HG03064 (cell line): ENCODE data around the gene KRTCAP3.

Source experiments
- ATAC-seq: cut with Tn5 transposase; IDR thresholded peaks from one replicate; pipeline ENCODE4 v1.9.1; 2021; ENCODE audit warnings: low read depth; ENCODE audit not compliant: unreplicated experiment

Gene KRTCAP3

DNA sequence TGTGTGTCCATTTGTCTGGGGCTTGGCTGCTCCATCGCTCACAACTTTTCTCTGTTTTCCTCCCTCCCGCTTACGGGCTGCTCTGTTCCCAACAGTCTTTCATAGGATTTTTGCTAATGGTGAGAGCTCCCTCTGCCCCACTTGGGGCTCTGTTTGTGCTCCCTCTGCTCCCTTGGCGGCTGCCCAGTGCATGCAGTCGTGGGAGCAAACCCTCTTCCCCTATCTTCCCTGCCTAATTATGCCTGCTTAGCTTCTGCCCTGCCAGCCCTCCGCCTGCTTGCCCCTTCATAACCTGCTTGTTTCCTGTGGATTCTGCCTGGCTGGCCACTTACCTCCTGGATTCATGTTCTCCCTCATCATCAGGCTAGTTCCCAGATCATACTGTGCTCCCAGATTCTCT, 6.6 kb upstream of the KRTCAP3 start:
- ATAC-seq = no peak

- no peak for ATAC-seq
These were observed 805 bp upstream of the KRTCAP3 start for GRCh38 chr2:27441226-27441926.

DNA sequence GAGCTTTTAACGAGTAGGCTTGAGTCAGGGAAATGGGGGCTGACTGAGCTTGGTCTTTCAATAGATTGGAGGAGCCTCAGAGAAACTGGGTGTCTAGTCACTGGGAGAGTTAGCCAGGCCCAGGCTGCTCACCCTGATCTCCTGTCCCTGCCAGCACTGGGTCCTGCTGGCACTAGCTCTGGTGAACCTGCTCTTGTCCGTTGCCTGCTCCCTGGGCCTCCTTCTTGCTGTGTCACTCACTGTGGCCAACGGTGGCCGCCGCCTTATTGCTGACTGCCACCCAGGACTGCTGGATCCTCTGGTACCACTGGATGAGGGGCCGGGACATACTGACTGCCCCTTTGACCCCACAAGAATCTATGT, 720 bp downstream of the KRTCAP3 start:
- no peak for ATAC-seq

- ATAC-seq = no peak
These were observed 3.0 kb downstream of the KRTCAP3 start for GRCh38 chr2:27445155-27445554.

DNA sequence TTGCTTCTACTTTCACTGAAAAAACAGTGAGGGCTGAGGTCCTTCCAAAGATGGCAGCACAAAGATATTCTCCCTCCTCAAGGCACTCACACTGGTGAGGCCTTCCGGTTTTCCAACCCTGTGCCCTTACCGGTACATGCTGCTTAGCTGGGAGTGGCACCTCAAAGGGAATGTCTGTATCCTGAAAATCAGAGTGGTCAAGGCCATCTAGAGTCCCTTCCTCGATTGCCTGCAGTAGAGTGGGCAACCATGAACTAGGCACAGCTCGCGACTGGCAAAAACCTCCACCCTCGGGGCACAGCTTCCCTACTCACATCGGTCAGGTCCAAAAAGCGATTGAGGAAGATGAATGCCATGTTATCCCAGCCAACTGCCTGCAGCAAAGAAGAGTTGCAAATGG, 3.4 kb downstream of the KRTCAP3 start:
- ATAC-seq = no peak

DNA sequence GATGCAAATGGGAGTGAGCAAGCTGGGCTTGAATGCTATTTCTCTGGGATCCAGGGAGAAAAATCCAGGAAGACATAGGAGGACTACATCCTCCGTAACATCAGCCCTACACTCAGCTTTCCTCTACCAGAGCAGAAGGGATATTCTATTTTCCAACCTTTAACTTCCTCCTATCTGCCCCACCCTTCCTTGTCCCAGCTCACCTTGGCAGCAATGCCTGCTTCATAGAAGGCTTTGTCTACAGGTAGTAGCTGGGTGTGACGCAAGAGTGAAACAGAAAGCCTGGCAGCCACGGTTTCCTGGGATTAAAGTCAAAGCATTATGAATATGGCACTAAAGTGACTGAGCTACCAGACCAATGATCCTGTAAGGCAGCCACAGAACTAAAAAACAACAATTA, 3.9 kb downstream of the KRTCAP3 start:
- ATAC-seq = no peak

GRCh38 chr2:27448381-27448780, 6.2 kb downstream of the KRTCAP3 start:
- ATAC-seq = no peak

- ATAC-seq = no peak
These were observed 8.9 kb downstream of the KRTCAP3 start for GRCh38 chr2:27451095-27451494.

DNA sequence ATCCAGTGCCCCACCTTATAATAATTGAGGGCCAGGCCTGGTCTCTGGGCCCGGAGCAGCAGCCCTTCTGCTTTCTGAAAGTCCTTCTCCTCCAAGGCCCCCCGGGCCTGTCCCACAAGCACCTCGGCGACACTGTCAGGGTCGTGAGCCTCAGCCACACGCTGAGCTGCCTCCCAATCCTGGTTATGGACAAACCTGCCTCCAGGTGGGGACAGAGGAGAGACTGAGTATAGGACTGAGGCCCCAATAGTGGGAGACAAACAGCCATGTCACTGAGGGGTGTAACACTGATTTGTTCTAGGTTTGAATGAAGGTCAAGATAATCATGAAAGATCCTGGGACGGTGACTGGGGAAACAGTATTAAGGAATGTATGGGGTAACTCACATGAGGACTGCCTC, 11.8 kb downstream of the KRTCAP3 start:
- ATAC-seq = no peak

- ATAC-seq = no peak
These were observed 18.9 kb downstream of the KRTCAP3 start for GRCh38 chr2:27461118-27461517.

- no peak for ATAC-seq
These were observed 22.3 kb downstream of the KRTCAP3 start for GRCh38 chr2:27464443-27464842.

GRCh38 chr2:27471961-27472360, 29.8 kb downstream of the KRTCAP3 start:
- ATAC-seq = no peak

DNA sequence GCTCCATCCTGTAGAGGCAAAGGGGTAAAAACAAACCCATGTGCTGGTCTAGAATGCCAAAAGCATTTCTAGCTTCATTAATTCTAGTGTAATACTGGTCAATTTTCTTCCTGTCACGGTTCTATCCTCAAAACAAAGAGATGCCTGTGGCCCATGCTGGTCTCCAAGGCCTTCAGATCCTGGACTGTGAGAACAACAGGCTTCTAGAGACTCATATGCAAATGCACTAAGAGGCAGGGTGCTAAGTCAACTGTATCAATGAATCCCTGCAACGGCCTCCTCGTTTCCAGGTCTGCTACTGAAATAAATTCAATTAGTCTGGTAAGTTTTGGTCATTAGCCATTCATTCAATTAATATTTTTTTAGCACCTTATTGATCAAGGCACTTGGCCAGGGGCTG, 43.3 kb downstream of the KRTCAP3 start:
- no peak for ATAC-seq

- peak; percentile 11 for ATAC-seq
These were observed 46.9 kb downstream of the KRTCAP3 start for GRCh38 chr2:27489118-27489497.

DNA sequence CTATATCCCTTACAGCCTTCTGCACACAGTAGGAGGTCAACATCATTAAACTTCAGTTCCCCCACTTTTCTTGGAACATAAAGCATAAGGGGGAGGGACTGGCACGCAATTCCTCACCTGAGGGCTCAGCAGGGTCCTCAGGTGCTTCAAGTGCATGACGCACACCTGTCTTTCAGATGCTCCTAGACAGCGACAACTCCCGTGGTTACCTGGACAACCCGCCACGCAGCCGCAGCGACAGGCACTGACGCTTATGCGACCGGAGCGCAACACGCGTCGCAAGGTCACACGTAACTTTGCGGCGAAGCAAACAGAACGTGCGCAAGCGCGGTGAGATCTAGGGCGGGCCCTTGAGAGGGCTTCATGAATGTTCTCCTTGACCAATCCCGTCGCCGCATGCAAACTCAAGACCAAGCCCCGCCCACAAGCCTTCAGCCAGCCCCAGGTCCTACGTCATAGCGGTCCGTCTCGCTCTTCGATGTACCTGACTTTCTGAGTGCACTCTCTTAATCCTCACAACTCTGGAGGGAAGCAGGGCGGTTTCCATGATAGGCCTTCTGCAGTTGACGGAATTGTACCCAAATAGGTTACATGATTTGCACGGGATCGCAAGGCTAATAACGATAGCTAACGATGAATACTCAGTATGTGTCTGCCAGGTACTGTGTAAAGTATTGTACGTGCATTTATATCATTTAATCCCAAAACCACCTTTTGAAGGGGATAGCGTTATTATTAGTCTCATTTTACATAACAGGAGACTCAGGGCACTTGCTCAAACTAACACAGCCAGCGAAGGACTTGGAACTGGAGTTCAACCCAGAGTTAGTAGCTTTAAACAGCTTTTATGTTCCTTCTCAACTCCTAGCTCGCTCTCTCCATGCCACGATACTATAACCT, 47.6 kb downstream of the KRTCAP3 start, which contains the start of gene IFT172:
TSS of gene IFT172 (minus strand) at position 246 of the 900 bp plus-strand sequence. CDS start at position 156, 90 bp downstream.
- peak; percentile 98 for ATAC-seq

DNA sequence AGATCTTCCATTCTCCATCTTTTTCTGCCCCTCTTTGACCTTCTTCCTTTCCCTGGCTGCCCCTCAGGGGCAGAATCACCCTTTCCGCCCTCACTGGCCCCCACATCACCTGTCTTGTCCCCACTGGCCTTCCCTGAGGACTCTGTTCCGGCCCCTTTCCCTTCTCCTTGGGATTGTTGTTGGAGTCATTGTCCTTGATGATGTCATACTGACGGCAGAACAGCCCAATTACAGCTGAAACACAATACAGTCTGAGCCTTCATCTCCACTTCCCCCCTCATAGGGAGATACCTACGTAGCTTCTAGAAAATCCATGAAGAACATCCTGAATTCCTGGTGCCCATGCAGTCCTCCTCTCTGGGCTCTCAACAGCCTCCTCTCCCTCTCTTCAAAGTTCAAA, 50.4 kb downstream of the KRTCAP3 start:
- ATAC-seq = no peak

DNA sequence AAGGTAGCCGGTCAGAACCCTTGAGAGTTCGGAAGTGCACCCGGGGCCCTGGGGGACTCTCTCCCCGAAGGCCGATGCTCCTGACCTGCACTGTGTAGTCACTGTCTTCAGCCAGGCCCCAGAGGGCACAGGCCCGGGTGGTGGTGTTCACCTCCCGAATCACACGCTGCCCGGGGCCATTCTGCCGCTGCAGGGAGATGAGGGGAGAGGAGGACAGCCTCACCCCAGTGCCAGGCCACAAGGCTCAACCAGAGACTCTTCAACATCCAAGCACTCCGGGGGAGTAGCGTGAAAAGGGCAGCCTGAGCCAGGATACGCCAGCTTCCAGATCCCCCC, 51.7 kb downstream of the KRTCAP3 start:
- ATAC-seq = no peak
